SU-DHL-6 (cell line): Measurements from ENCODE around the gene NLRP11.
"Not testable (repeated sequence)": the region's sequence is repeated elsewhere in the genome, so short reads cannot be mapped to it uniquely, and the experiment has no call there.

Source experiments
- H2AFZ ChIP-seq: fragments of 200-600 bp; sonication (generic); 2 replicates; pipeline ENCODE4 v1.6.1; 2014; ENCODE audit warnings: low read depth, mild to moderate bottlenecking, moderate library complexity, mixed read lengths, antibody characterized with exemption, low read length; ENCODE audit not compliant: severe bottlenecking
- H3F3A ChIP-seq: fragments of 200-600 bp; shearing (Covaris generic); 2 replicates; pipeline ENCODE4 v1.6.0; 2016; ENCODE audit warnings: antibody characterized with exemption, mild to moderate bottlenecking; ENCODE audit not compliant: insufficient read depth
- H3K27ac ChIP-seq: fragments of 200-600 bp; sonication (generic); 2 replicates; pipeline ENCODE4 v1.5.1; 2016; ENCODE audit warnings: low read depth, mild to moderate bottlenecking, low read length, moderate library complexity, mixed read lengths
- H3K27me3 ChIP-seq: fragments of 200-600 bp; sonication (generic), shearing (Covaris generic); 2 replicates; pipeline ENCODE4 v1.6.0; 2014; ENCODE audit warnings: mild to moderate bottlenecking, low read length
- H3K36me3 ChIP-seq: fragments of 200-600 bp; sonication (generic); 2 replicates; pipeline ENCODE4 v1.6.1; 2014; ENCODE audit warnings: mild to moderate bottlenecking, low read length, mixed read lengths
- H3K4me2 ChIP-seq: fragments of 300-600, 200-600 bp; shearing (Covaris generic), sonication (generic); 2 replicates; pipeline ENCODE4 v1.6.0; 2014; ENCODE audit warnings: low read length, low read depth, mild to moderate bottlenecking; ENCODE audit not compliant: poor library complexity, severe bottlenecking
- H3K4me3 ChIP-seq: fragments of 200-600 bp; sonication (generic); 2 replicates; pipeline ENCODE4 v1.5.1; 2014; ENCODE audit warnings: antibody characterized with exemption, low read length, mild to moderate bottlenecking, mixed read lengths; ENCODE audit not compliant: insufficient read depth, poor library complexity, severe bottlenecking
- H3K79me2 ChIP-seq: fragments of 200-600 bp; sonication (generic); 2 replicates; pipeline ENCODE4 v1.6.1; 2014; ENCODE audit warnings: mild to moderate bottlenecking, low read length, moderate library complexity; ENCODE audit not compliant: insufficient read depth
- H3K9ac ChIP-seq: fragments of 200-600 bp; sonication (generic); 2 replicates; pipeline ENCODE4 v1.7.0; 2014; ENCODE audit warnings: mild to moderate bottlenecking, low read length
- H3K9me2 ChIP-seq: fragments of 200-600 bp; sonication (generic); replicated peaks from 2 replicates; pipeline ENCODE4 v1.6.1; 2014; ENCODE audit warnings: low read length; ENCODE audit not compliant: insufficient read depth
- H3K9me3 ChIP-seq: fragments of 200-600 bp; sonication (generic); 2 replicates; pipeline ENCODE4 v1.6.1; 2014; ENCODE audit warnings: low read length, mixed read lengths; ENCODE audit not compliant: insufficient read depth
- H4K20me1 ChIP-seq: fragments of 200-600 bp; sonication (generic); 2 replicates; pipeline ENCODE4 v1.6.1; 2014; ENCODE audit warnings: low read depth, mild to moderate bottlenecking, antibody characterized with exemption, low read length, moderate library complexity, mixed read lengths
- CTCF ChIP-seq: fragments of 200-600 bp; sonication (generic); IDR thresholded peaks from one replicate; pipeline ENCODE4 v1.5.1; 2017; ENCODE audit warnings: antibody characterized with exemption, mild to moderate bottlenecking, low read length, moderate library complexity; ENCODE audit not compliant: insufficient read depth, poor library complexity, severe bottlenecking
- EZH2phosphoT487 ChIP-seq: fragments of 200-600 bp; sonication (generic), shearing (Covaris generic); conservative IDR thresholded peaks from 2 replicates; pipeline ENCODE4 v1.6.1; 2018; ENCODE audit warnings: mild to moderate bottlenecking, antibody characterized with exemption, low read length, moderate library complexity, mixed read lengths

NLRP11 gene

GRCh38 chr19:55766466-55766865, 65.3 kb downstream of the NLRP11 start:
- Histone ChIP-seq H3K79me2 (no peaks in the 10 kb centered on the region), H2AFZ (no peak overlapping the region), H3K9me3 (no peaks in the 10 kb centered on the region), H3K9me2 (no peaks in the 10 kb centered on the region), H3K4me3 (no peak overlapping the region), H3K9ac (no peak overlapping the region), H4K20me1 (no peaks in the 10 kb centered on the region), H3F3A (no peaks in the 10 kb centered on the region), H3K4me2 (no peak overlapping the region), H3K36me3 (no peaks in the 10 kb centered on the region), H3K27me3 (no peaks in the 10 kb centered on the region), H3K27ac (no peak overlapping the region)
- TF ChIP-seq CTCF (no peak), EZH2phosphoT487 (no peak)

- not testable (repeated sequence) for H3K4me3 ChIP-seq, H3K79me2 ChIP-seq, H3K36me3 ChIP-seq, H3K27me3 ChIP-seq, H3K4me2 ChIP-seq, H2AFZ ChIP-seq, H3K9me2 ChIP-seq, H3F3A ChIP-seq, H3K9me3 ChIP-seq, H4K20me1 ChIP-seq, H3K9ac ChIP-seq, H3K27ac ChIP-seq
Observed at GRCh38 chr19:55758797-55759196, 73.0 kb downstream of the NLRP11 start, which contains the start of gene RFPL4A. RFPL4A (plus strand) TSS chr19:55759097; CDS start chr19:55761801, 2,704 bp downstream.

- not testable (repeated sequence) for H3K36me3 ChIP-seq, H3F3A ChIP-seq, H3K4me3 ChIP-seq, H4K20me1 ChIP-seq, H3K9ac ChIP-seq, H3K4me2 ChIP-seq, H3K79me2 ChIP-seq, H2AFZ ChIP-seq, H3K9me2 ChIP-seq, H3K9me3 ChIP-seq, H3K27me3 ChIP-seq, H3K27ac ChIP-seq
Observed at GRCh38 chr19:55756808-55757207, 75.0 kb downstream of the NLRP11 start.

- Histone ChIP-seq H3K79me2 (no peaks in the 10 kb centered on the region), H3K27ac (no peak overlapping the region), H3K9me2 (no peaks in the 10 kb centered on the region), H3K9ac (no peak overlapping the region), H3K9me3 (no peaks in the 10 kb centered on the region), H3K27me3 (no peaks in the 10 kb centered on the region), H3K4me3 (no peak overlapping the region), H3K4me2 (no peak overlapping the region), H2AFZ (no peak overlapping the region), H4K20me1 (no peaks in the 10 kb centered on the region), H3F3A (no peaks in the 10 kb centered on the region), H3K36me3 (no peaks in the 10 kb centered on the region)
- TF ChIP-seq EZH2phosphoT487 (no peak), CTCF (no peak)
Observed at GRCh38 chr19:55753401-55753800, 78.4 kb downstream of the NLRP11 start.
